OCI-LY1 (cell line): Measurements from ENCODE around the gene PRLR.

Source experiments
- H2AFZ ChIP-seq: fragments of 200-600 bp; sonication (generic), shearing (Covaris generic); 2 replicates; pipeline ENCODE4 v1.6.0; 2014; ENCODE audit warnings: antibody characterized with exemption, mild to moderate bottlenecking, low read length
- H3F3A ChIP-seq: fragments of 200-600 bp; sonication (generic), shearing (Covaris generic); 2 replicates; pipeline ENCODE4 v1.6.0; 2014; ENCODE audit warnings: mild to moderate bottlenecking, antibody characterized with exemption, low read length, moderate library complexity; ENCODE audit not compliant: insufficient read depth
- H3K27ac ChIP-seq: fragments of 200-600 bp; sonication (generic); 2 replicates; pipeline ENCODE4 v1.5.1; 2014; ENCODE audit warnings: low read length, mixed run types, mild to moderate bottlenecking, low read depth; ENCODE audit not compliant: poor library complexity, severe bottlenecking
- H3K27me3 ChIP-seq: fragments of 200-600 bp; sonication (generic); 2 replicates; pipeline ENCODE4 v1.6.0; 2014; ENCODE audit warnings: antibody characterized with exemption, mild to moderate bottlenecking, low read length, moderate library complexity; ENCODE audit not compliant: insufficient read depth
- H3K36me3 ChIP-seq: fragments of 200-600 bp; sonication (generic); 2 replicates; pipeline ENCODE4 v1.6.1; 2014; ENCODE audit warnings: mild to moderate bottlenecking, antibody characterized with exemption, low read length, moderate library complexity, mixed read lengths; ENCODE audit not compliant: insufficient read depth
- H3K4me1 ChIP-seq: fragments of 200-600 bp; sonication (generic); 2 replicates; pipeline ENCODE4 v1.5.1; 2014; ENCODE audit warnings: mild to moderate bottlenecking, low read length, moderate library complexity; ENCODE audit not compliant: insufficient read depth, severe bottlenecking
- H3K4me2 ChIP-seq: fragments of 200-600 bp; sonication (generic), shearing (Covaris generic); 2 replicates; pipeline ENCODE4 v1.6.1; 2014; ENCODE audit warnings: low read length
- H3K4me3 ChIP-seq: fragments of 200-600 bp; sonication (generic); 2 replicates; pipeline ENCODE4 v1.5.1; 2014; ENCODE audit warnings: low read length, low read depth, mild to moderate bottlenecking, mixed read lengths; ENCODE audit not compliant: poor library complexity, severe bottlenecking
- H3K79me2 ChIP-seq: fragments of 200-600 bp; shearing (Covaris generic); 2 replicates; pipeline ENCODE4 v1.6.1; 2016; ENCODE audit warnings: mixed run types, low read length, mixed read lengths; ENCODE audit not compliant: insufficient read depth
- H3K9ac ChIP-seq: fragments of 200-600 bp; sonication (generic), shearing (Covaris generic); 2 replicates; pipeline ENCODE4 v1.6.1; 2014; ENCODE audit warnings: mild to moderate bottlenecking, low read length, mixed read lengths
- H3K9me2 ChIP-seq: fragments of 200-600 bp; sonication (generic), shearing (Covaris generic); 2 replicates; pipeline ENCODE4 v1.6.1; 2014; ENCODE audit warnings: low read depth, mild to moderate bottlenecking, low read length, mixed read lengths
- H3K9me3 ChIP-seq: fragments of 200-600 bp; shearing (Covaris generic); 2 replicates; pipeline ENCODE4 v1.6.1; 2014; ENCODE audit warnings: low read length, mixed read lengths
- H4K20me1 ChIP-seq: fragments of 200-600 bp; sonication (generic), shearing (Covaris generic); 2 replicates; pipeline ENCODE4 v1.6.0; 2016; ENCODE audit warnings: mild to moderate bottlenecking, low read length; ENCODE audit not compliant: insufficient read depth
- CTCF ChIP-seq: fragments of 200-600 bp; sonication (generic), shearing (Covaris generic); IDR thresholded peaks from 2 replicates; pipeline ENCODE4 v1.5.1; 2017; ENCODE audit warnings: mild to moderate bottlenecking, antibody characterized with exemption, low read length, moderate library complexity, mixed read lengths
- EZH2 ChIP-seq: fragments of 200-600 bp; sonication (generic), shearing (Covaris generic); IDR thresholded peaks from 2 replicates; pipeline ENCODE4 v1.8.0; 2017; ENCODE audit warnings: borderline replicate concordance, mixed run types, mild to moderate bottlenecking, antibody characterized with exemption, low read length, moderate library complexity, mixed read lengths

Gene PRLR

GRCh38 chr5:35153375-35153932 lies 76.8 kb downstream of the PRLR start:
- no peaks in the 10 kb centered on the region for H3K4me1 ChIP-seq
- no peak overlapping the region for H3K27ac ChIP-seq
- no peaks in the 10 kb centered on the region for H3K79me2 ChIP-seq
- no peak overlapping the region for H3K4me2 ChIP-seq
- H4K20me1 ChIP-seq, result no peaks in the 10 kb centered on the region
- H3K9me3 ChIP-seq, result no peaks in the 10 kb centered on the region
- no peak overlapping the region for H3K9ac ChIP-seq
- no peaks in the 10 kb centered on the region for H3K36me3 ChIP-seq
- no peak for TF ChIP-seq EZH2
- no peak for TF ChIP-seq CTCF
- H3K9me2 ChIP-seq, result no peaks in the 10 kb centered on the region; the same call in 1 of the 2 replicates
- no peak overlapping the region for H3K4me3 ChIP-seq
- no peak overlapping the region for H2AFZ ChIP-seq
- no peaks in the 10 kb centered on the region for H3F3A ChIP-seq
- no peaks in the 10 kb centered on the region for H3K27me3 ChIP-seq

- H3K27me3 ChIP-seq, result no peaks in the 10 kb centered on the region
- no peaks in the 10 kb centered on the region for H3K9me3 ChIP-seq
- no peak overlapping the region for H2AFZ ChIP-seq
- no peaks in the 10 kb centered on the region for H3F3A ChIP-seq
- no peaks in the 10 kb centered on the region for H4K20me1 ChIP-seq
- H3K4me3 ChIP-seq, result no peak overlapping the region
- no peak overlapping the region for H3K9ac ChIP-seq
- no peak overlapping the region for H3K4me2 ChIP-seq
- H3K4me1 ChIP-seq, result no peaks in the 10 kb centered on the region
- TF ChIP-seq EZH2, result no peak
- no peaks in the 10 kb centered on the region; the same call in 1 of the 2 replicates for H3K9me2 ChIP-seq
- H3K27ac ChIP-seq, result no peak overlapping the region
- no peaks in the 10 kb centered on the region for H3K79me2 ChIP-seq
- no peaks in the 10 kb centered on the region for H3K36me3 ChIP-seq
Observed at GRCh38 chr5:35152733-35153132, 77.6 kb downstream of the PRLR start.

DNA sequence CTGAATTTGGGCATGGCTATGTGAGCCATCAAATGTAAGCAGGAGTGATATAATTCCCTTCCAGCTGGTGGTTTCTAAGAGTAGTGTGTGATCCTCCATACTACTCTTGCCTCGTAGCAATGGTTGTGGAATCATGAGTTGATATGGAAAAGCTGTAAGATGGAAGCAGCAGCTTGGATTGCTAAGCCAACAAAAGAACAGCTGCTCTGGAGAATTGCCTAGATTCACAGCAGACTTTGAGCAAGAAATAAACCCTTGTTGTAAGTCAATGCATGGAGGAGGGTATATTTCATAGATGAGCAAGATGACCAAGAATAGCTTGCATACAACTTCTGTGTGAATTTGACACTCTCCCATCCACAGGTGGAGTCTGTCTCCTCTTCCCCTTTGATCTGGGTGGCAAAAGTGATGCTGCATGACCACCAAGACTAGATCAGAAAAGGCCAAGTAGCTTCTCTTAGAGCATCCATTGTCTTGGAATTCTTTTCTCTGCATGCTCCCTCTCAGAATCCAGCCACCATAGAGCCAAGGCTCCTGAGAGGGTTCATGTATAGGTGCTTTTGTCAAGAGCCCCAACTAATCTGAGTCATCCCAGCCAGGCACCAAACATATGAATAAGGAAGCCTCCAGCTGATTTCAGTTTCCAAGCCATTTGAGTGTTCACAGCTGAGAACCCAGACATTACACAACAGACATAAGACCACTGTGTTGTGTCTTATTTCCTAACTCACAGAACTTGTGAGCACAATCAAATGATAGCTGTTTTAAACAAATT lies 79.0 kb downstream of the PRLR start:
- Histone ChIP-seq H3K9ac (no peak overlapping the region), H3K4me2 (no peak overlapping the region), H3K27me3 (no peaks in the 10 kb centered on the region), H3K9me3 (no peaks in the 10 kb centered on the region), H2AFZ (no peak overlapping the region), H3K36me3 (no peaks in the 10 kb centered on the region), H3K4me1 (no peaks in the 10 kb centered on the region), H3F3A (no peaks in the 10 kb centered on the region), H4K20me1 (no peaks in the 10 kb centered on the region), H3K79me2 (no peaks in the 10 kb centered on the region), H3K27ac (no peak overlapping the region), H3K9me2 (no peaks in the 10 kb centered on the region; the same call in 1 of the 2 replicates), H3K4me3 (no peak overlapping the region)
- TF ChIP-seq CTCF, result no peak
- TF ChIP-seq EZH2, result no peak

DNA sequence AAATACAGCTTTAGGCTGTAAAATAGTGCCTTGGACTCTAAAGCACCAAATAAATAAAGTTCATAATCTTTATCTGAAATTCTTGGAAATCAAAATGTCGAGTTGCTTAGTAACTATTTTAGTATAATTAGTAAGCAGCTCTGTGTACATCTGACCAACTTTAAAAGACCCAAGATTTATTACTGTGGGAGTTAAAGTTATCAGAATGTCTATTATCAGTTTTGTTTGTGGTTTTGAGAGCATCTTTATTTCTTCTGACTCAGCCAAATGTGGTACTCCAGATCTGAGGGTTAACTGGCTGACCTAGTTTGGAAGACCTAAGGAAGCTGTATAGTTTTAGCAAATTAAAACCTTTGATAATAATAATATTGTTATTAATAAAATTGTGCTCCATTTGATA lies 81.2 kb downstream of the PRLR start:
- TF ChIP-seq CTCF (no peak), EZH2 (no peak)
- no peak overlapping the region for H3K4me2 ChIP-seq
- H3K79me2 ChIP-seq, result no peaks in the 10 kb centered on the region
- H3K27ac ChIP-seq, result no peak overlapping the region
- H3K9me2 ChIP-seq, result no peaks in the 10 kb centered on the region
- no peak overlapping the region for H2AFZ ChIP-seq
- no peak overlapping the region for H3K9ac ChIP-seq
- H3K36me3 ChIP-seq, result no peaks in the 10 kb centered on the region
- no peaks in the 10 kb centered on the region for H3F3A ChIP-seq
- no peak overlapping the region for H3K4me3 ChIP-seq
- no peaks in the 10 kb centered on the region for H3K27me3 ChIP-seq
- H3K4me1 ChIP-seq, result no peaks in the 10 kb centered on the region
- H4K20me1 ChIP-seq, result no peaks in the 10 kb centered on the region
- H3K9me3 ChIP-seq, result no peaks in the 10 kb centered on the region
